Nephron progenitor cell (in vitro differentiated cells): Measurements from ENCODE around the gene STIM1.

Experiments
- DNase-seq: peaks from one replicate; pipeline ENCODE4 v3.0.0; 2021
- H3K27ac Mint-ChIP-seq: 2 replicates; pipeline ENCODE4 v1.8.0; 2021; ENCODE audit warnings: mild to moderate bottlenecking, moderate library complexity, mixed read lengths
- H3K27me3 Mint-ChIP-seq: 2 replicates; pipeline ENCODE4 v1.8.0; 2021; ENCODE audit warnings: mild to moderate bottlenecking, low read depth, mixed read lengths; ENCODE audit not compliant: poor library complexity
- H3K36me3 Mint-ChIP-seq: 2 replicates; pipeline ENCODE4 v1.8.0; 2021; ENCODE audit warnings: low read depth, mixed read lengths
- H3K4me1 Mint-ChIP-seq: 2 replicates; pipeline ENCODE4 v1.8.0; 2021; ENCODE audit warnings: mixed read lengths
- H3K4me3 Mint-ChIP-seq: 2 replicates; pipeline ENCODE4 v1.8.0; 2021; ENCODE audit warnings: mild to moderate bottlenecking, moderate library complexity, mixed read lengths
- H3K9me3 Mint-ChIP-seq: 2 replicates; pipeline ENCODE4 v1.8.0; 2021; ENCODE audit warnings: mild to moderate bottlenecking, moderate library complexity, mixed read lengths
- CTCF ChIP-seq: fragments of 200-600 bp; sonication (generic); IDR thresholded peaks from 2 replicates; pipeline ENCODE4 v1.5.0; 2021; ENCODE audit warnings: antibody characterized with exemption

STIM1 gene

GRCh38 chr11:4105916-4106315 lies 250.5 kb downstream of the STIM1 start:
- no peak for DNase-seq
- Mint-ChIP-seq H3K9me3 (no peaks in the 10 kb centered on the region), H3K36me3 (peaks cover 65% of the 10 kb centered on the region), H3K27me3 (no peaks in the 10 kb centered on the region), H3K4me1 (no peaks in the 10 kb centered on the region), H3K27ac (no peak overlapping the region), H3K4me3 (no peak overlapping the region)
- no peak for TF ChIP-seq CTCF

GRCh38 chr11:4111834-4112233 lies 256.4 kb downstream of the STIM1 start:
- Mint-ChIP-seq H3K36me3 (peaks cover 76% of the 10 kb centered on the region), H3K4me1 (no peaks in the 10 kb centered on the region), H3K9me3 (no peaks in the 10 kb centered on the region), H3K4me3 (no peak overlapping the region), H3K27me3 (no peaks in the 10 kb centered on the region), H3K27ac (no peak overlapping the region)
- no peak for TF ChIP-seq CTCF
- DNase-seq, result no peak

GRCh38 chr11:4115128-4115527 lies 259.7 kb downstream of the STIM1 start:
- Mint-ChIP-seq H3K27me3 (no peaks in the 10 kb centered on the region), H3K4me1 (no peaks in the 10 kb centered on the region), H3K4me3 (no peak overlapping the region), H3K36me3 (peaks cover 74% of the 10 kb centered on the region), H3K27ac (no peak overlapping the region), H3K9me3 (no peaks in the 10 kb centered on the region)
- no peak for TF ChIP-seq CTCF
- DNase-seq, result no peak

GRCh38 chr11:4118107-4118506 lies 262.6 kb downstream of the STIM1 start:
- H3K36me3 Mint-ChIP-seq, result peaks cover 71% of the 10 kb centered on the region
- peak overlapping the region; percentile 37 for H3K27ac Mint-ChIP-seq
- no peak for TF ChIP-seq CTCF

GRCh38 chr11:4123218-4123617 lies 267.8 kb downstream of the STIM1 start:
- no peaks in the 10 kb centered on the region for H3K9me3 Mint-ChIP-seq
- H3K36me3 Mint-ChIP-seq, result peaks cover 78% of the 10 kb centered on the region
- no peak for TF ChIP-seq CTCF
- no peak overlapping the region for H3K4me3 Mint-ChIP-seq
- H3K27me3 Mint-ChIP-seq, result no peaks in the 10 kb centered on the region
- no peak overlapping the region for H3K27ac Mint-ChIP-seq
- no peaks in the 10 kb centered on the region for H3K4me1 Mint-ChIP-seq
- no peak for DNase-seq

More at GRCh38 chr11:4118107-4118506, 262.6 kb downstream of the STIM1 start:
- H3K27me3 Mint-ChIP-seq, result no peaks in the 10 kb centered on the region
- no peaks in the 10 kb centered on the region for H3K4me1 Mint-ChIP-seq
- no peak overlapping the region for H3K4me3 Mint-ChIP-seq
- no peaks in the 10 kb centered on the region for H3K9me3 Mint-ChIP-seq
- no peak for DNase-seq

GRCh38 chr11:4125141-4125540 lies 269.7 kb downstream of the STIM1 start:
- Mint-ChIP-seq H3K4me1 (no peaks in the 10 kb centered on the region), H3K27ac (no peak overlapping the region), H3K27me3 (no peaks in the 10 kb centered on the region), H3K36me3 (peaks cover 88% of the 10 kb centered on the region), H3K4me3 (no peak overlapping the region), H3K9me3 (no peaks in the 10 kb centered on the region)
- TF ChIP-seq CTCF, result no peak
- no peak for DNase-seq
